ENCODE results near the gene FRS2.

The FRS2 gene

GRCh38 chr12:69431591-69432222 lies 38.5 kb upstream of the FRS2 start:
- no peak for TF ChIP-seq CTCF (conservative IDR thresholded peaks at IDR 0.05)
- no peak for TF ChIP-seq ZFX (IDR thresholded peaks at IDR 0.05)
- no peak overlapping the region for H3K27ac ChIP-seq

- TF ChIP-seq ZFX (IDR thresholded peaks at IDR 0.05): no peak
- no peak for TF ChIP-seq CTCF (conservative IDR thresholded peaks at IDR 0.05)
- no peak overlapping the region for H3K27ac ChIP-seq
Measured at GRCh38 chr12:69433653-69434052, 36.5 kb upstream of the FRS2 start.

- no peak overlapping the region for H3K27ac ChIP-seq
- TF ChIP-seq ZFX (IDR thresholded peaks at IDR 0.05): no peak
- no peak for TF ChIP-seq CTCF (conservative IDR thresholded peaks at IDR 0.05)
Measured at GRCh38 chr12:69435644-69436043, 34.5 kb upstream of the FRS2 start.

GRCh38 chr12:69437073-69437472 lies 33.1 kb upstream of the FRS2 start:
- H3K27ac ChIP-seq: no peak overlapping the region
- TF ChIP-seq ZFX (IDR thresholded peaks at IDR 0.05) (no peak), CTCF (conservative IDR thresholded peaks at IDR 0.05) (no peak)

GRCh38 chr12:69438539-69438938 lies 31.6 kb upstream of the FRS2 start:
- H3K27ac ChIP-seq: no peak overlapping the region
- TF ChIP-seq ZFX (IDR thresholded peaks at IDR 0.05): no peak
- no peak for TF ChIP-seq CTCF (conservative IDR thresholded peaks at IDR 0.05)

- TF ChIP-seq CTCF (conservative IDR thresholded peaks at IDR 0.05) (no peak), ZFX (IDR thresholded peaks at IDR 0.05) (no peak)
- no peak overlapping the region for H3K27ac ChIP-seq
Measured at GRCh38 chr12:69440016-69440415, 30.2 kb upstream of the FRS2 start.

GRCh38 chr12:69440886-69441285 lies 29.3 kb upstream of the FRS2 start:
- no peak overlapping the region for H3K27ac ChIP-seq
- no peak for TF ChIP-seq CTCF (conservative IDR thresholded peaks at IDR 0.05)

All from C4-2B (cell line).